ENCODE measurements around the gene CYFIP1. TPM values are rescaled to one million over a fixed set of nuclear protein-coding genes. Genes with fewer than 3 reads are reported as not detected.

CYFIP1 gene
- total RNA-seq (10 to 100 TPM; 69.8 to 99.6 (median 77.2) TPM), polyA plus RNA-seq (10 to 100 TPM; 45.0 to 66.4 (median 56.6) TPM)

DNA sequence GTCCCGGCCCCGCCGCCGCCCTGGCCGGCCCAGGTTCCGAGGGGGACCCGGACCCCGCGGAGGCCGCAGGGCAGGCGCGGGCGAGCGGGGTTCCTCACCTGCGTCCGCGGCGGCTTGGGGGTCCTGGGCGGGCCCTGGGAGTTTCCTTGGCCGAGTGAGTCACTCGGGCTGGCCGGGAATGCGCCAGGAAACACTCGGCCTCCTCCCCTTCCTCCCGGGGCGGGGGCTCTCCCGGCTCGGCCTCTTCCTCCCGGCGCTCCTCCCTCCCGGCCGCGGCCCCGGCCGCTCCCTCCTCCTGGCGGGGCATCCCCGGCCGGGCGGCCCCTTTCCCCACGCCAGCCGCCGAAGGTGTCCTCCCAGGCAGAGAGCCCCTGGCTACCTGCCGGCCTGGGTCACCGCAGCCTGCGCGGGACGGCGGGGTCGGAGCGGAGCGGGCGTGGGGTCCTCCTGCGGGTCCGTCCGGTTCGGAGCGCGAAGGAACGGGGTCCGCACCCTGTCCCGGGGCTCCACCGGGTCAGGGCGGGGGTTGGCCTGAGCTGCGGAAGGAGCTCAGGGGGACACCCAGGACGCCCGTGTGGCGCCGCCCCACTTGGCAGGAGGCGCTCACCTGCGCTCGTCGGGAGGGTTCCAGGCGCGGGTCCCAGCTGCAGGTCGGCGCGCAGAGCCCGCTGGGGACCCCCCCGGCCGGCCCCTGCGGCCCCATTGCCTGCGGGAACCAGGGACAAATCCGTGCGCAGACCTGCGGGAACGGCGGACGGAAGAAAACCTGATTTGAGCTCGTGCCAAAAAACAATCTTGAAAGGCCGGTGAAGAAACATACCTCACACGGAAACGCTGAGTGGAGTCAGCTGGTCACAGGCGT lies at the start of gene CYFIP1:
TSS of gene CYFIP1 (minus strand) at position 180 of the 862 bp plus-strand sequence. CDS start 33,083 bp downstream, outside the sequence.
- Histone ChIP-seq H3K27ac (peak within 1 kb of the TSS; percentile 81 to 87 (median 82)), H3K27me3 (no peaks in the 10 kb centered on the region), H3K4me3 (peak within 1 kb of the TSS; percentile 82 to 95 (median 90)), H3K36me3 (no peaks in the 10 kb centered on the region), H3K9me3 (no peaks in the 10 kb centered on the region), H3K4me1 (peaks cover 0 to 21% (median 12%) of the 10 kb centered on the region in 4 donors)
- peak; percentile 93 for DNase-seq
- TF ChIP-seq POLR2AphosphoS5 (IDR thresholded peaks at IDR 0.05): peak; percentile 17 to 69 (median 66)
- TF ChIP-seq POLR2A (IDR thresholded peaks at IDR 0.05): peak; percentile 10 to 20
- TF ChIP-seq EP300 (IDR thresholded peaks at IDR 0.05): no peak
- TF ChIP-seq CTCF (IDR thresholded peaks at IDR 0.05): no peak
- 1% methylated on average over 93 of the region's 93 CpGs for WGBS, 2 donors
- intact Hi-C loops (cut with DNase I): loop anchor here (2.0 kb wide), 1 partner anchor 28 kb away; no protein-coding TSS in a partner anchor

DNA sequence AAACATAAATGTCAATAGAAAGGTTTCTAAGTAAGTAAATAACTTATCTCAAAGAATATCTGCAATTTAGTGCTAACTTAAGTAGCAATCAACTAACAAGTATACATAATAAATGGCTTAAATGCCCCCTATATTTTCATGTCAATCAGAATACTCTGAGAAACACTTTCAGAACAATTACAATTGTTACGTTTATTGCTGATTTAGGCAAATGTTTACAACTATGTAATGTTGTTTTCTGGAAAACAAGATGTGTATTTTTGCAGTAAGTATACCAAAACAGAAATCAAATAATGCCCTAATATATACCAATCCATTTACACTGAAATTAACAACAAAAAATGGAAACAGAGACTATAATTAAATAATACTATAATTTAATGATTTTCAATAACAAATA lies 46.0 kb upstream of the CYFIP1 start:
- TF ChIP-seq POLR2AphosphoS5 (IDR thresholded peaks at IDR 0.05) (no peak), CTCF (IDR thresholded peaks at IDR 0.05) (no peak), EP300 (IDR thresholded peaks at IDR 0.05) (no peak)
- no peak for DNase-seq
- H3K4me1 ChIP-seq: no peaks in the 10 kb centered on the region
- H3K36me3 ChIP-seq: peaks cover 6 to 98% (median 57%) of the 10 kb centered on the region in 4 donors
- intact Hi-C loops (cut with DNase I): no loop called here
- H3K9me3 ChIP-seq: no peaks in the 10 kb centered on the region
- no peak overlapping the region for H3K27ac ChIP-seq
- 89 to 95% methylated on average over 1 of the region's 1 CpG for whole genome bisulfite sequencing, 2 donors
- no peaks in the 10 kb centered on the region for H3K27me3 ChIP-seq
- no peak overlapping the region for H3K4me3 ChIP-seq

DNA sequence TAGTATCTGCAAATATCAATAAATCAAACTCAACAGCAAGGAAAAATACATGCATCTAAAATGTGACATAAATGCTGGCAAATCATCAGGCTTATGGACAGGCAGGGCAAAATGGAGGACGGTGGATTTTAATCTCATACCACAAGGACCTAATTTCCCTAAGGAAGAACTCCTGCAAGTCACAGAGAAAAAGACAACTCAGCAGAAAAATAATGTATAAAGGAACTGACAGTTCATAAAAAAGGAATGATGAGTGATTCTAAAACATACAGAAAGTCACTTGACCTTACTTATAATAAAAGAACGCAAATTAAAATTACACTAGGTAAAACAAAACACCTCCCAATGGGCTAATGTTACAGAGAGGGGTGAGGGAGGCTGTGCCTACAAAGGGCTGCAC lies 42.0 kb upstream of the CYFIP1 start:
- 95 to 98% methylated on average over 2 of the region's 2 CpGs for WGBS, 2 donors
- H3K4me3 ChIP-seq: no peak overlapping the region
- intact Hi-C loops (cut with DNase I): no loop called here

GRCh38 chr15:23014394-23015000 lies 34.3 kb upstream of the CYFIP1 start:
- H3K36me3 ChIP-seq: peaks cover 13 to 61% (median 48%) of the 10 kb centered on the region in 4 donors

More for the DNA sequence above, 42.0 kb upstream of the CYFIP1 start:
- no peak for DNase-seq
- TF ChIP-seq POLR2AphosphoS5 (IDR thresholded peaks at IDR 0.05) (no peak), POLR2A (IDR thresholded peaks at IDR 0.05) (no peak), CTCF (IDR thresholded peaks at IDR 0.05) (no peak), EP300 (IDR thresholded peaks at IDR 0.05) (no peak)
- H3K27ac ChIP-seq: no peak overlapping the region
- peaks cover 24 to 100% (median 53%) of the 10 kb centered on the region in 4 donors for H3K36me3 ChIP-seq
- no peaks in the 10 kb centered on the region for H3K9me3 ChIP-seq
- no peaks in the 10 kb centered on the region for H3K4me1 ChIP-seq
- no peaks in the 10 kb centered on the region for H3K27me3 ChIP-seq

More at GRCh38 chr15:23014394-23015000, 34.3 kb upstream of the CYFIP1 start:
- intact Hi-C loops (cut with DNase I): no loop called here
- Histone ChIP-seq H3K9me3 (no peaks in the 10 kb centered on the region), H3K4me3 (no peak overlapping the region), H3K4me1 (no peaks in the 10 kb centered on the region), H3K27me3 (no peaks in the 10 kb centered on the region), H3K27ac (no peak overlapping the region)
- DNase-seq: no peak
- WGBS, 2 donors: 95 to 97% methylated on average over 3 of the region's 3 CpGs
- no peak for TF ChIP-seq POLR2A (IDR thresholded peaks at IDR 0.05)
- TF ChIP-seq POLR2AphosphoS5 (IDR thresholded peaks at IDR 0.05): no peak
- no peak for TF ChIP-seq EP300 (IDR thresholded peaks at IDR 0.05)
- no peak for TF ChIP-seq CTCF (IDR thresholded peaks at IDR 0.05)

All from sigmoid colon (tissue), 7 donors.